ENCODE measurements around the gene KRTAP10-8. TPM values are rescaled to one million over a fixed set of nuclear protein-coding genes. Genes with fewer than 3 reads are reported as not detected.
"Not testable (repeated sequence)": the region's sequence is repeated elsewhere in the genome, so short reads cannot be mapped to it uniquely, and the experiment has no call there.

The KRTAP10-8 gene
- total RNA-seq, 1 experiment from 2014 or later = not detected

- no peak for DNase-seq (ENCODE audit: low read depth)
Observed at GRCh38 chr21:44579056-44579832, 32.6 kb upstream of the KRTAP10-8 start.

- no peak for DNase-seq (ENCODE audit: low read depth)
Observed at GRCh38 chr21:44579833-44580144, 32.1 kb upstream of the KRTAP10-8 start.

GRCh38 chr21:44580231-44580821 is 31.6 kb upstream of the KRTAP10-8 start, which contains the start of gene KRTAP10-5:
KRTAP10-5 (minus strand) TSS chr21:44580604; CDS start chr21:44580578, 26 bp downstream.
- not testable (repeated sequence) for DNase-seq (ENCODE audit: low read depth)

GRCh38 chr21:44581158-44581557 is 30.7 kb upstream of the KRTAP10-8 start:
- DNase-seq (ENCODE audit: low read depth) = no peak

GRCh38 chr21:44582055-44582454 is 29.8 kb upstream of the KRTAP10-8 start:
- peak; percentile 18 for DNase-seq (ENCODE audit: low read depth)

GRCh38 chr21:44583089-44583799 is 28.6 kb upstream of the KRTAP10-8 start:
- no peak for DNase-seq (ENCODE audit: low read depth)

- no peak for DNase-seq (ENCODE audit: low read depth)
Observed at GRCh38 chr21:44583800-44584147, 28.1 kb upstream of the KRTAP10-8 start.

GRCh38 chr21:44585892-44586291 is 26.0 kb upstream of the KRTAP10-8 start:
- no peak for DNase-seq (ENCODE audit: low read depth)

GRCh38 chr21:44589094-44589493 is 22.8 kb upstream of the KRTAP10-8 start:
- DNase-seq (ENCODE audit: low read depth) = no peak

- no peak for DNase-seq (ENCODE audit: low read depth)
Observed at GRCh38 chr21:44589586-44590305, 22.1 kb upstream of the KRTAP10-8 start.

GRCh38 chr21:44590311-44590721 is 21.6 kb upstream of the KRTAP10-8 start:
- no peak for DNase-seq (ENCODE audit: low read depth)

GRCh38 chr21:44590897-44591800 is 20.7 kb upstream of the KRTAP10-8 start:
- not testable (repeated sequence) for DNase-seq (ENCODE audit: low read depth)

GRCh38 chr21:44591801-44592130 is 20.1 kb upstream of the KRTAP10-8 start:
- DNase-seq (ENCODE audit: low read depth) = not testable (repeated sequence)

GRCh38 chr21:44592446-44593311 is 19.2 kb upstream of the KRTAP10-8 start, which contains the start of gene KRTAP10-6:
KRTAP10-6 (minus strand) TSS chr21:44592505; CDS start chr21:44592484, 21 bp downstream.
- DNase-seq (ENCODE audit: low read depth) = no peak

GRCh38 chr21:44593598-44594405 is 18.1 kb upstream of the KRTAP10-8 start:
- DNase-seq (ENCODE audit: low read depth) = no peak

GRCh38 chr21:44594406-44594916 is 17.4 kb upstream of the KRTAP10-8 start:
- no peak for DNase-seq (ENCODE audit: low read depth)

GRCh38 chr21:44595524-44595923 is 16.4 kb upstream of the KRTAP10-8 start:
- DNase-seq (ENCODE audit: low read depth) = no peak

- DNase-seq (ENCODE audit: low read depth) = peak; percentile 48
Observed at GRCh38 chr21:44596068-44596725, 15.7 kb upstream of the KRTAP10-8 start.
